ENCODE measurements around the gene TERB1. TPM values are rescaled to one million over a fixed set of nuclear protein-coding genes. Genes with fewer than 3 reads are reported as not detected.
A peak's percentile ranks its signal among the peaks of the same experiment; 100 is the strongest.

The TERB1 gene
- total and polyA plus RNA-seq, 2 experiments from 2014 or later = not detected

GRCh38 chr16:66728117-66728787, 73.1 kb downstream of the TERB1 start:
- Histone ChIP-seq H4K20me1 (ENCODE audit: insufficient read depth) (no peaks in the 10 kb centered on the region), H3K4me1 (ENCODE audit: insufficient read depth) (no peaks in the 10 kb centered on the region), H3K9ac (no peak overlapping the region), H3K9me2 (ENCODE audit: insufficient read depth) (no peaks in the 10 kb centered on the region), H3K79me2 (ENCODE audit: insufficient read depth) (peaks cover 23% of the 10 kb centered on the region), H3K27ac (no peak overlapping the region), H3F3A (ENCODE audit: insufficient read depth) (peaks cover 13% of the 10 kb centered on the region), H3K4me3 (no peak overlapping the region), H3K4me2 (ENCODE audit: unreplicated experiment) (no peak overlapping the region), H3K27me3 (replicated peaks; ENCODE audit: insufficient read depth) (no peaks in the 10 kb centered on the region), H2AFZ (no peak overlapping the region), H3K36me3 (ENCODE audit: low read depth) (peaks cover 79% of the 10 kb centered on the region), H3K9me3 (ENCODE audit: low read depth) (no peaks in the 10 kb centered on the region)
- TF ChIP-seq EZH2phosphoT487 (IDR thresholded peaks at IDR 0.05; ENCODE audit: insufficient read depth, low read depth) = no peak
- TF ChIP-seq EZH2 (IDR thresholded peaks at IDR 0.05; ENCODE audit: insufficient read depth, poor library complexity, severe bottlenecking) = no peak
- DNase-seq = peak; percentile 83
- in situ Hi-C loops (cut with MboI) = no loop called here
- 35% methylated on average over 3 of the region's 3 CpGs for WGBS, 2 experiments (ENCODE audit: low coverage in 1 of 2, low lambda C conversion rate in 2 of 2, missing lambda C conversion rate in 2 of 2)

GRCh38 chr16:66720766-66721165, 80.6 kb downstream of the TERB1 start:
- peaks cover 58% of the 10 kb centered on the region for H3K36me3 ChIP-seq (ENCODE audit: low read depth)

GRCh38 chr16:66719246-66719645, 82.1 kb downstream of the TERB1 start:
- H4K20me1 ChIP-seq (ENCODE audit: insufficient read depth) = no peaks in the 10 kb centered on the region
- no peaks in the 10 kb centered on the region for H3K79me2 ChIP-seq (ENCODE audit: insufficient read depth)
- DNase-seq = no peak
- no peaks in the 10 kb centered on the region for H3K27me3 ChIP-seq (replicated peaks; ENCODE audit: insufficient read depth)
- H3K9me2 ChIP-seq (ENCODE audit: insufficient read depth) = no peaks in the 10 kb centered on the region
- H3K27ac ChIP-seq = no peak overlapping the region
- H3K9ac ChIP-seq = no peak overlapping the region
- in situ Hi-C loops (cut with MboI) = no loop called here
- peaks cover 44% of the 10 kb centered on the region for H3K36me3 ChIP-seq (ENCODE audit: low read depth)
- H3F3A ChIP-seq (ENCODE audit: insufficient read depth) = peaks cover 55% of the 10 kb centered on the region
- no peaks in the 10 kb centered on the region for H3K9me3 ChIP-seq (ENCODE audit: low read depth)
- peaks cover 24% of the 10 kb centered on the region for H3K4me1 ChIP-seq (ENCODE audit: insufficient read depth)
- H3K4me2 ChIP-seq (ENCODE audit: unreplicated experiment) = no peak overlapping the region
- no peak overlapping the region for H2AFZ ChIP-seq
- WGBS, 2 experiments (ENCODE audit: low coverage in 1 of 2, low lambda C conversion rate in 2 of 2, missing lambda C conversion rate in 2 of 2) = 95 to 96% methylated on average over 4 of the region's 4 CpGs
- TF ChIP-seq EZH2phosphoT487 (IDR thresholded peaks at IDR 0.05; ENCODE audit: insufficient read depth, low read depth) = no peak
- TF ChIP-seq EZH2 (IDR thresholded peaks at IDR 0.05; ENCODE audit: insufficient read depth, poor library complexity, severe bottlenecking) = no peak
- no peak overlapping the region for H3K4me3 ChIP-seq

More at GRCh38 chr16:66720766-66721165, 80.6 kb downstream of the TERB1 start:
- H3K9me2 ChIP-seq (ENCODE audit: insufficient read depth) = no peaks in the 10 kb centered on the region
- no peak overlapping the region for H3K4me2 ChIP-seq (ENCODE audit: unreplicated experiment)
- DNase-seq = peak; percentile 60
- H3K27ac ChIP-seq = peak overlapping the region; percentile 40
- no peaks in the 10 kb centered on the region for H3K9me3 ChIP-seq (ENCODE audit: low read depth)
- H3K4me1 ChIP-seq (ENCODE audit: insufficient read depth) = peaks cover 24% of the 10 kb centered on the region
- H3K27me3 ChIP-seq (replicated peaks; ENCODE audit: insufficient read depth) = no peaks in the 10 kb centered on the region
- H3K4me3 ChIP-seq = no peak overlapping the region
- in situ Hi-C loops (cut with MboI) = no loop called here
- H4K20me1 ChIP-seq (ENCODE audit: insufficient read depth) = no peaks in the 10 kb centered on the region
- no peak overlapping the region for H2AFZ ChIP-seq
- TF ChIP-seq EZH2 (IDR thresholded peaks at IDR 0.05; ENCODE audit: insufficient read depth, poor library complexity, severe bottlenecking) (no peak), EZH2phosphoT487 (IDR thresholded peaks at IDR 0.05; ENCODE audit: insufficient read depth, low read depth) (no peak)
- no peak overlapping the region for H3K9ac ChIP-seq
- WGBS, 2 experiments (ENCODE audit: low coverage in 1 of 2, low lambda C conversion rate in 2 of 2, missing lambda C conversion rate in 2 of 2) = 12 to 14% methylated on average over 3 of the region's 3 CpGs
- peaks cover 60% of the 10 kb centered on the region for H3F3A ChIP-seq (ENCODE audit: insufficient read depth)
- no peaks in the 10 kb centered on the region for H3K79me2 ChIP-seq (ENCODE audit: insufficient read depth)

- Histone ChIP-seq H3K27me3 (replicated peaks; ENCODE audit: insufficient read depth) (no peaks in the 10 kb centered on the region), H3K4me2 (ENCODE audit: unreplicated experiment) (no peak overlapping the region), H3K9me3 (ENCODE audit: low read depth) (no peaks in the 10 kb centered on the region), H3F3A (ENCODE audit: insufficient read depth) (peaks cover 42% of the 10 kb centered on the region), H3K9ac (no peak overlapping the region), H3K27ac (peak overlapping the region; percentile 48), H2AFZ (no peak overlapping the region), H3K4me1 (ENCODE audit: insufficient read depth) (peaks cover 24% of the 10 kb centered on the region), H3K4me3 (no peak overlapping the region), H3K36me3 (ENCODE audit: low read depth) (peaks cover 30% of the 10 kb centered on the region), H3K9me2 (ENCODE audit: insufficient read depth) (no peaks in the 10 kb centered on the region), H4K20me1 (ENCODE audit: insufficient read depth) (no peaks in the 10 kb centered on the region), H3K79me2 (ENCODE audit: insufficient read depth) (no peaks in the 10 kb centered on the region)
- peak; percentile 22 for DNase-seq
- in situ Hi-C loops (cut with MboI) = no loop called here
- TF ChIP-seq EZH2 (IDR thresholded peaks at IDR 0.05; ENCODE audit: insufficient read depth, poor library complexity, severe bottlenecking) (no peak), EZH2phosphoT487 (IDR thresholded peaks at IDR 0.05; ENCODE audit: insufficient read depth, low read depth) (no peak)
- WGBS, 2 experiments (ENCODE audit: low coverage in 1 of 2, low lambda C conversion rate in 2 of 2, missing lambda C conversion rate in 2 of 2) = 59 to 63% methylated on average over 4 of the region's 4 CpGs
These were observed 83.6 kb downstream of the TERB1 start for GRCh38 chr16:66717776-66718175.

All from GM23248 (cell line).